GM21529 (cell line): ENCODE results near the gene LENG9.
"Not testable (repeated sequence)": the region's sequence is repeated elsewhere in the genome, so short reads cannot be mapped to it uniquely, and the experiment has no call there.

Source experiments
- ATAC-seq: cut with Tn5 transposase; IDR thresholded peaks from one replicate; pipeline ENCODE4 v1.9.1; 2021; ENCODE audit not compliant: unreplicated experiment

LENG9 gene

DNA sequence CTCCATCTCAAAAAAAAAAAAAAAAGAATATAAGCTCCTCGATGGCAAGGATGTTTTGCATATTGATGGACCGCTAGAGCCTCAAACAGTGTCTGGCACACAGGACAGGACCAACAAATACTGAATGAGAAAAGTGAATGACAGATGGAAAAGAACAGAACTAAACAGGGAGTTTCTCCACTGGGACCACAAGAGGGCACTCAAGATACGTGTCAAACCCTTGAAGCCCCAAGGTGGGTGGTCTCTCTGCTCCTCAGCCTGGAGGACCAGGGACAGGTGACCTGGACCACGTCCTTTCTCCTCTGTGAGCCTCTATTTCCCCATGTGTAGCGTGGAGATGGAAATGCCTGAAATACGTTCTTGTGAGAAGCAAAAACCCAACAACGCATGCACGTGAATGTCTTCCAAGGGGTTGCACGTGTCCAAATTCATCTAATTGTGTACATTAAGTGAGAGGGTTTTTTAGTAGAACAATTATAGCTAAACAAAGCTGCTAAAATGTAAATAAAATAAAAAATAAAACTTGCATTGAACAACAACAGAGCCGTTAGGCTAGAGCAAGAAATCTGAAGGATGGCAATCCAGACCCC is 15.2 kb upstream of the LENG9 start:
- ATAC-seq = no peak

DNA sequence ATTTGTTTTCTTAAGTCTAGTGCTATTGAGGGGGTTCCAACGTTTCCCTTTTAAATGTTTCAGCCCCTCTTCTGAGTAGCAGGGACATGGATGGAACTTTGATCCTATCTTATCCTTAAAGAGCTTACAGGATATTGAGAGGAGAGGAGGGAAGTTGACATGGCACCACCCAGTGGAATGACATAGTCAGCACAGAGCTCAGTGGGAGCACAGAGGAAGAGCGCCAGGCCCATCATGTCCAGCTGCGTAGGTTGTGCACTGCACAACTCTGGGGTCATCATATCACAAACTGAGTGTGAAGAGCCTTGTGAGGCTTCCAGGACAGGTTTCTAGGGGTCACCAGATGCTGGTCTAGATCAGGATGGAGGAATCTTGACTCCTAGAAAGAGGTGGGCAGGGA is 14.1 kb upstream of the LENG9 start:
- ATAC-seq = no peak

DNA sequence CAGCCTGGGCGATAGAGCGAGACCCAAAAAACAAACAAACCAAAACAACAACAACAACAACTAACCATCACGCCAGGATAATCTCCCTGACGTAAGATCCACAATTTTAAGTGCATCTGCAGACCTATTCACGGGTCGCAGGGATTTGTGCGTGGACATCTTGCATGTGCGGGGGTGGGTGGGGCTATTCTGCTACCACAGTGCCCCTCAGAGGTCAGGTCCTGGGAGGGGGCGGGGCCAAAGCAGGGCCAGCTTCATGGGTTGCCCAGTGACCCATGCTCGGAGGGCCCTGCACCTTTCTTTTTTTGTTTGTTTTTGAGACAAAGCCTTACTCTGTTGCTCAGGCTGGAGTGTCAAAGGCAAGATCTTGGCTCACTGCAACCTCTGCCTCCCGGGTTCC is 12.1 kb upstream of the LENG9 start:
- ATAC-seq = no peak

DNA sequence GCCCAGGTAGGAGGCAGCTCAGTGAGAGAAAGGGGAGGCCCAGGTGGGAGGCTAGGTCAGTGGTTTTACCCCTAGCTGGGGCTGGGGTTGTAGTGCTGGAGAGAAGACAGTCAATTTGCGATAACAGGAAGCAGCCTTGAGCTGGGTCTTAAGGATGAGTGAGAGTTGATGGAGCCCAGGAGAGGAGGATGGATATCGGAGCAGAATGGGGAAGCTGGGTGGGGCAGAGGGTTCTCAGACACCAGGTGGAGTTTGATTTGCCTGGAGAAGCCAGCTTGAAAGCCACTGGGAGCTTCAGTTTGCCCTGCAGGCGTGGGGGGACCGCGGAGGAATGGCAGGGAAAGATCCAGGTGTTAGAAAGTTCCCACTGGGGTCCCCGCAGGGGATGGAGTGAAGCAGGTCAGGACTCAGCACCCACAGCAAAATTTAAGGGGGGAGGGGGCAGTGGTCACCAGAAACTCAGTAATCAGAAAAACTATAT is 10.4 kb upstream of the LENG9 start:
- ATAC-seq = no peak

DNA sequence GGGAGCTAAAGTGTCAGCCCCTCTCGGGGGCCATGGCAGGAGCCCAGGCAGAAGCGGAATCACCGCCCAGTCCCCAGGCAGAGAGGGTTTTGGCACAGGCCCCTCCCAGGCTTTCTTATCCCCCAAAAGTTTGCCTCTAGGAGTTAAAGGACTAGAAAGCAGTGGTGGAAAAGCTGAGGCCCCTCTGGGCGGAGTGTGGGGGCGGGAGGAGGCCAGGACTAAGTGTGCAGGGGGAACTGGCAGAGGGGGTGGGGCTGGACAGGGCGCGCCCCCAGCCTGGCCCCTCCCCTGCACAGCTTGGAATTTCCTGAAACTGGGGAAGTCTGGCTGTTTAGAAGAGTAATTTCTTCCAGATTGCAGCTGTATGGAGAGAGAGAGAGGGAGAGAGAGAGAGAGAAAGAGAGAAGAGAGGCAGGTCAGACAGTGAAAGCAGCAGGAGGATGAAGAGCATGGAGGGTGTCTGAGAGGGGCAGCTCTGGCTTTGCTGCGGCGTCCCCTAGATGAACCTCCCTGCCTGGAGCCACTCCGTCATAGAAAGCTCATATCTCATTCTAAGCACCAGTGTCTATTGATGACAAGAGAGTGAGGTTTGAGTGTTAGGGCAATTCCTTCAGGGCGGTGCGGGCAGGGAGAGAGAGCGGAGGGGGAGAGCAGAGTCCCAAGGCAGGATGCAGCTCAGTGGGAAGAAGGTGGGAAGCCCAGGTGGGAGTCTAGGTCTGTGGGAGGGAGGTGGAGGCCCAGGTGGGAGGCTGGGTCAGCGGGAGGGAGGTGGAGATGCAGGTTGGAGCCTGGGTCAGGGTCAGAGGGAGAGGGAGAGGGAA is 9.7 kb upstream of the LENG9 start, which contains the start of gene CDC42EP5:
Gene CDC42EP5 (minus strand): TSS at position 226 of the 821 bp plus-strand sequence. CDS start 7,749 bp downstream, outside the sequence.
- no peak for ATAC-seq

DNA sequence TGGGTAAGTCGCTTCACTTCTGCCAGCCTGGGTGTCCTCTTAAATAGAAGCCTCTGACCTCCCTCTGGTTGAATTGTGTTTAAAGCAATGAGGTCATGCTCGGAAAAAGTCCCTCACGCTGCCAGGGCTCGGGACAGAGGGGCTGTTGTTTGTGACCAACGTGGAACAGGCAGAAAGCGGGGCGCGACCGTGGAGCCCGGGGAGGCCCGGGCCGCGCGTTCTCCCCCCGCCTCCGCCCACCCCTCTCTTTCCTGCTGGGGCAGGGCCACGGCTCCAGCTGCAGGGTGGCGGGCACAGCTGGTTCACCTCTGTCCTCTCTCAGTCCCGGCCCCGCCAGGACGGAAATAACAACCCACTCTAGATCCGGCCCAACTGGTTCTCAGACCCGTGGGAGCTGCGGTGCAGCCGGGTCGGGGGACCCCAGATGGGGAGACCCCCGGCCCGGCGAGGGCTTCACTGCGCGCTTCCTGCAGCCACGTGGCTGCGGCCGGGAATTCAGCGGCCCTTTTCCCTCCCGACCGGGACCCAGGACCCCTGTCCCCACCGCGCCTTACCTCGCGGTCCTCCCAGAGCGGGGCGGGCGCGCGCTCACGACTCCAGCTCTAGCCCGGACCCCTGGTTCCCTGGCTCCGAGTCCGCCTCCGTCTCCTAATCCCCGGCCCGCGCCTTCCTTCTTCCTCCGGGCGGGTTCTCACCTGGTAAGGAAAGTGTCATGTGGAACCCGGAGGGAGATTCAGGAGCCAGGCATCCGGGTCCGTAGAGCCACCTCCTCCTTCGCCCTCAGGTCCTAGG is 7.6 kb upstream of the LENG9 start:
- ATAC-seq = no peak

DNA sequence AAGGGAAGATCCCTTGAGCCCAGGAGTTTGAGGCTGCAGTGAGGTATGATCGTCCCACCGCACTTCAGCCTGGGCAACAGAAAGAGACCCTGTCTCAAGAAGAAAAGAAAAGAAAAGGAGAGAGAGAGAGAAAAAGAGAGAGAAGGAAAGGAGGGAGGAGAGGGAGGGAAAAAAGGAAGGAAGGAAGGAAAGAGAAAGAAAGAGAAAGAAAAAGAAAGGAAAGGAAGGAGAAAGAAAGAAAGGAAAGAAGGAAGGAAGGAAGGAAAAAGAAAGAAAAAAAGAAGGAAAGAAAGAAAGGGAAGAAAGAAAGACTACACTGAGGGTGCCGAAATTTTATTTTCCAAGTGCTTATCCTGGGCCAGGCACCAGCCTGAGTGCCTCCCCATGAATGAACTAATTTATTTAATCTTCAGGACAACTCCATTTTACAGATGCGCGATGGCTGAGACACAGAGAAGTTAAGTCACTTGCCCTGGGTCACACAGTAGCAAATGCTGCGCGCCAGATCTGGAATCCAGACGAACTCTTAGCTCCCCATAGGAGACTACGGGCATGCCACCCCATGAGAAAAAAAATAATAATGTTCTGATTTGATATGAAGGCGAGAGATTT is 6.8 kb upstream of the LENG9 start:
- no peak for ATAC-seq

DNA sequence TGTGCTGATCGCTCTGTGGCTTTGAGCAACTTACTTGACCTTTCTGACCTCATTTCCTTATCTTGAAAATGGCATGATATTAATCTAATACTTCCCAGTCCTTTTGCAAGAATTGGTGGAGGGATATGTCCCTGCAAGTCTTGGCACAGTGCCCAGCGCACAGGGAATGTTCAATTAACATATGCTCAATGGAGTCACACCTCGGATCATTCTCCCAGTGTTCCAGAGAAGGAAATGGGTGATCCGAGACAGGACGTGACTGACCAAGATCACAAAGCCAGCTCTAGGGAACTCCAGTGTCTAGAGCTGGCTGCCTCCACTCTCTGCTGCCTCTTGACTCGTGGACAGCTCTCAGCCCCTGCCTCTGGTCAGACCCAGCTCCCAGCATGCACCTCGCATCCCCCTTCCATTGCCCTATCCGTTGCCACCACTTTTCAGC is 5.9 kb upstream of the LENG9 start:
- ATAC-seq = no peak

DNA sequence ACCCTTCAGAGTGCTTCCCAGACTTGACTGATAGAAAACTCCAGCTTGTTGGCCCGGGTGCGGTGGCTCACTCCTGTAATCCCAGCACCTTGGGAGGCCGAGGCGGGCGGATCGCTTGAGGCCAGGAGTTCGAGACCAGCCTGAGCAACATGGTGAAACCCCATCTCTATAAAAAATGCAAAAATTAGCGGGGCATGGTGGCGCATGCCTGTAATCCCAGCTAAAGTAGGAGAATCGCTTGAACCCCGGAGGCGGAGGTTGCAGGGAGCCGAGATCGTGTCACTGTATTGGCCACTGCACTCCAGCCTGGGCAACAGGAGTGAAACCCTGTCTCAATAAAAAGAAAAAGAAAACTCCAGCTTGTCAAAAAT is 2.5 kb upstream of the LENG9 start:
- not testable (repeated sequence) for ATAC-seq

DNA sequence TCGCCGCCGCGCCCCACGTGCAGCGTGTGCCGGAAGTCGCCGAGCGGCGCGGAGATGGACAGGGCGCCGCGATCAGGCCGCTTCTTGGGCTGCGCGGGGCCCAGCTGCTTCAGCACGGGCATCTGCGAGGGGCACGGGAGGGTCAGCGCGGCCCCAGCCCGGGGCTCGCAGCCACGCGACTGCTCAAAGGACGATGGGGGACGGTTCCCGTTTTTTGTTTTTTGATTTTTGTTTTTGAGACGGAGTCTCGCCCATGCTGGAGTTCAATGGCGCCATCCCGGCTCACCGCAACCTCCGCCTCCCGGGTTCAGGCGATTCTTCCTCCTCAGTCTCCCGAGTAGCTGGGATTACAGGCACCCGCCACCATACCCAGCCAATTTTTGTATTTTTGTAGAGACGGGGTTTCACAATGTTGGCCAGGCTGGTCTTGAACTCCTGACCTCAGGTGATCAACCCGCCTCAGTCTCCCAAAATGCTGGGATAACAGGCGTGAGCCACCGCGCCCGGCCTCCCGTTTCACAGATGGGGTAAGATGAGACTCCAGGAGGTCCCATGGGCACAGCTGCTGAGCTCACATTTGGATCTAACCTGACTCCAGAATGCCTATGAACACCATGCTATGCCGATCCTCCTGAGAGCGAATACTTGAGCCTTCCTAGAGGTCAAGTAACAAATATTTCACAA is 2.0 kb upstream of the LENG9 start:
- ATAC-seq = no peak

DNA sequence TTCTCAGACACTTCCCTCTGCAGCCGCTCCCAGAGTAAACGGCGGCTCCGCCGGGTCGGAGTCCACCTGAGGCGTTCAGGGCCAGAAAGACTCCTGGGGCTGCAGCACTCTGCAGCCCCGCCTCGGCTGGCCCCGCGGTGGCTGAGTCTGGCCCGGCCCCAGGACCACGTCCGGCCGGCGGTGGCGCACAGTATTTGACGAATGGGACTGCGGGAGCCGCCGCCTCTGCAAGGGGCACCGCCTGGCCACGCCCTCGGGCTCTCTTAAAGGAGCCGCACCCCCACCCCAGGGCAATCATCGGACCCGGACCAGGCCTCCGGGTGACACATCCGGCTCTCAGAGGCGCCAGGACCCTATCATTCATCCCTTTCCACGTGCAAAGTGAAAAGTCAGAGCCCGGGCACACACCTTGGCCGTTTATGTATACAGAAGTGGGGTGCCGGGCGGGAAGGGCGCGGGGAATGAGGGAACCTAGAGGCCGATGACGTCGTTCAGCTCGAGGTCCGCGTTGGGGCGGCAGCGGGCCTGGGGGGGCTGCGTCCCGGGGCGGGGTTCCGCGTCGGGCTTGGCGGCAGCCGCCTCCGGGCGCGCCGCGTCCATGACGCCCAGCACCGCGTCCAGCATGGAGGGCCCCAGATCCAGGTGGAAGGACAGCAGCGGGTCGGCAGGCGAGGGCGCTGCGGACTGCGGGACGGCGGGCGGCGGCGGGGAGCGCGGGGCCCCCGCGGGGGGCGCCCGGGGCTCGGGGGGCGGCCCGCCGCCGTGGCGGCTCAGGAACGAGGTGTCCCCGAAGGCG is 1.2 kb upstream of the LENG9 start:
- ATAC-seq = peak; percentile 39

DNA sequence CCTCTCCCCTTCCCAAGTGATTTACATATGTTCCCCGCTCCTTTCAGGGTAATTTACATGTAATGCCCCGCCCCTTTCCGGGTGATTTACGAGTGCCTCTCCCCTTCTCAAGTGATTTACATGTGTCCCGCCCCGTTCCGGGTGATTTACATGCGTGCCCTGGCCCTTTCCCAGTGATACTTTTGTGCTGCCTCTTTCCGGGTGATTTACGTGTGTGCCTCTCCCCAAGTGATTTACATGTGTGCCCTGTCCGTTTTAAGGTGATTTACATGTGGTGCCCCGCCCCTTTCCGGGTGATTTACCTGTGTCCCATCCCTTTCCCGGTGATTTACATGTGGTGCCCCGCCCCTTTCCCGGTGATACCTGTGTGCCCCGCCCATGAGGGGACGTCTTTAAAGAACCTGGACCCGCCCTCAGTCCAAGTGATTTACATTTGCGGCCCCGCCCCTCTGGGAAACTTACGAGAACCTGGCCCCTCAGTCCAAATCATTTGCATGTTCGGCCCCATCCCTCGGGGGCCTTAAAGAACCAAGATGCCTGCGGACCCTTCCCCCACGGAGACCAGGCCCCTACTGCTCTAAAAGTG is 559 bp upstream of the LENG9 start:
- ATAC-seq = peak; percentile 45

DNA sequence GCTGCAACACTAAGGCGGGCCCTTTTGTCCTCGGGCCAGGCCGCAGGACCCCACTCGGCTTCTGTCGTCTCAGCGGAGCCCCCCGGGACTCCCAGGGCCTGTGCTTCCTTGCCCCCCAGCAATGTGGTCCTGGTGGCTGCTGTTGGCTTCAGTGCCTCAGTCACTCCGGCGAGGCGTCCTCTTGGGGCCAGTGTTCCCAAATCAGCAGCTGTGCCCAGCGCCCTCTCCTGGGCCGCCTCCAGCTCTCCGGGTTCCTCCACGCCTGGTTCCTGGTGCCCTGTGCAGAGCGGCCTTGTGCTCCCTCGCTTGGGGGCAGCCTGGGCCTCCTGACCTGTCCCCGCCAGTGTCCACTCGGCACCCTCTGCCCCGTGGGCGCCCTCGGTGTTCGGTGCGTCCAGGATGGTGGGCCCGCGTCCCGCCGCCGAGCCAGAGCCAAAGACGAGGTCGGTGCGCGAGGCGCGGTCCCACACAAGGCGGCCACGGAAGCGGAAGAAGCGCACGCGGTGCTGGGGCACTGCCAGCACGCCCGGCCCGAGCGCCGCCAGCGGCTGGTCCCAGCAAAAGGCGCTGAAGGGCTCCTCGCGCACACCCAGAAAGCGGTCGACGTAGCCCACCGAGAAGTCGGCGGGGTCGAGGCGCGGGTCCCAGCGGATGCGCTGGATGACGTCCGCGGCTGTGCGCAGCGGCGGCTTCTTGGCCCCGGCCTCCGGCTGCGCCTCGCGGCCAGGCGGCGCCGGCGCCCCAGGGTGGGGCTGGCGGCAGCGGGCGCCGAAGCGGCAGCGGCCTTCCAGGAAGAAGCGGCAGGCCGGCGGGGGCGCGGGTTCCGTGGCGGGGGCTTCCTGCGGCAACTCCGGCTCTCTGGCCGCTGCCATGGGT is 685 bp downstream of the LENG9 start:
- peak; percentile 14 for ATAC-seq

DNA sequence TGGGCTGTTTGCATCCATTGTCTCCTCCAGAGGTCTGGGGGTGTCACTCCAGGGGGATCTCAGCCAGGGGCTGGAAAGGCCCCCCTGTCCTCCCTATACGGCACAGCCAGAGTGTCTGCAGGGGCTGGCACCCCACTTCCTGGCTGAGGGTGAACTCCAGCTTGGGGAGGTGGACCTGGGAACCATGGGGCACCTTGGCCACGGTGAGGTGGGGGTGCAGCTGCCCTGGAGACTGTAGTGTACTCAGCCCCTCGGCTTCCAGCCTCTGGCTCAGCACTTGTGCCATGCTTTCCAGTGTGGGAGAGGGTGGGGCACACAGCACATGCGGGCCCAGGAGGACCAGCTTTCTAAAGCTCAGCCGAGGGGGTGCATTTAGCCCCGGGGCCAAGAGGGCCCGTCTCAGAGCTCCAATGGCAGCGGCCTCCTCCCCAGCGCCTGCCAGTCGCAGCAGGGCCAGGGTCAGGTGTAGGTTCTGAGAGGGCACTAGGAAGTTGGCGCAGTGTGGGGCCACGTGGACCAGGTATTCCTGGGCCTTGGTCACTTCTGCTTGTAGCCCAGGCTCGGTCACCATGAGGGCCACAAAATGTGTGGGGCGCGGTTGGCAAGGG is 1.4 kb downstream of the LENG9 start:
- no peak for ATAC-seq

DNA sequence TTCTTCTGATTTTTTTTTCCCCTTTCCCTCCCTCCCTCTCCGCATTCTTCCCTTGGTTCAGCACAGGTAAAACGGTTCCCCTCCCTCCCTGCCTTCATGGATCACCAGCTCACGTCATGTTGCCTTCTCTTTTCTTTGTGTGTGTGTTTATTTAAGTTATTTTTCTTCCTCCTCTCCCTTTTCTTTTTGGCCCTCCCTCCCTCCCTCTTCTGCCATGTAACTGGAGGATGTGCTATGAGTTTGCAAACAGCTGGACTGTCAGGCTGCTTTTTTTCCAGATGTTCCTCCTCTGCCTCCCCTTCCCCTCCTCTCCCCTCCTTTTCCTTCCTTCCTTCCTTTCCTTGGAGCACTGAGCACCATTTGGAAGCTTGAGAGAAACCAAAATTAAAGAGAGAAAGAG is 2.0 kb downstream of the LENG9 start:
- ATAC-seq = no peak

DNA sequence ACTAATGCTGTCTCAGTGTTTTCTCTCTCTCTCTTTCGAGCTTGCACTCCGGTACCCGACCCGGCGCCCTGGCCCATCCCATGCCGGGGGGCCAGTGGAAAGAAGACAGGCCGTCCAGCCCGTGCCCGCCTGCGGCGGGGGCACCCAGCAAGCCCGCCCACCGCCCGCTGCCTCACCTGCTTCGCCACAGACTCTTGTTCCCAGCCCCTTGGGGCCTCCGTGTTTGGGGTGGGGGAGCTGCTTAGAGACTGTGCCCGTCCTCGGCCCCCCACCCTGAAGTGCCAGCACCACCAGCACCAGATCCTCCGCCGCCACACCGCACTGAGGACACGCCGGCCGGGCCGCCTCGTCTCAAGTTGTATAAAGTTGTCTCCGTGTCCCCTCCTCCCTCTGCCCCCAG is 2.4 kb downstream of the LENG9 start:
- ATAC-seq = no peak

DNA sequence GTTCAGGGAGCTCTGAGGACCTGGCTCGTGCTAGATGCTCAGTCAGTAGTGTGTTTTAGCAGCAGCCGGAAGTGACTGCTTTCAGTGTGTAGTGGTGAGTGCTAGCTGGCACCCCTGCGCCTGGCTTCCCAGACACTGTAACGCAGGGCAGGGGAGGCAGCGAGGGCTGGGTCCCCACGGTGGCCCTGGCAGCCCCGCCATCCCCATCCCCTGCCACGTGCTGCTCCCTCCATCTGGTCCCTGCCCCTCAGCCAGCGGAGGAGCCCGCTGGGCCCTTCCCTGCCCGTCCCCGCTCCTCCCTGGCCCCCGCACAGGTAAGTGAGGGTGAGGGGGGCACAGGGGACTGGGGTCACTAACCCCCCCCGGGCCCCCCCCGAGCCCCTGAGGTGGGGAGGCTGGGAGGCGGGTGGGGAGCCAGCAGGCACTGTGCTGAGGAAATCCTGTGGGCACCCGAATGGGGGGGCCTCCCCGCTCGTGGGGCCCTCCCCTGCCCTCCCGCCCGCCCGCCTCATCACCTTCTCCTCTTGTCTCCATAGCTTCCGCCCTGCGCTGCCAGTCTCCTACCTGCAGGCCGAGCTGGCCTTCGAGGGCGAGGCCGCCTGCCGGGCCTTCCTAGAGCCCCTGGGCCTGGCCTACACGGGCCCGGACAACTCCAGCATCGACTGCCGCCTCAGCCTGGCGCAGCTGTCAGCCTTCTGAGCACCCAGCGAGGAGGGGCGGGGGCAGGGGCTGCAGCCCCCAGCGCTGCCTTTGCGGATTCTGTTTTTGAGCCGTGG is 3.2 kb downstream of the LENG9 start:
- no peak for ATAC-seq
